GM19463 (cell line): ENCODE results near the gene TNFAIP1.

Experiments
- ATAC-seq: cut with Tn5 transposase; IDR thresholded peaks from one replicate; pipeline ENCODE4 v1.9.1; 2021; ENCODE audit warnings: mild to moderate bottlenecking, moderate library complexity; ENCODE audit not compliant: unreplicated experiment

TNFAIP1 gene

GRCh38 chr17:28395426-28395825 lies 59.9 kb downstream of the TNFAIP1 start:
- no peak for ATAC-seq

GRCh38 chr17:28395968-28396367 lies 60.4 kb downstream of the TNFAIP1 start:
- ATAC-seq, result no peak
